GM12892 (cell line): ENCODE data around the gene POP4.

Source experiments
- POLR2A ChIP-seq: IDR thresholded peaks from 2 replicates; pipeline ENCODE4 v1.6.1; 2011; ENCODE audit warnings: low read depth, low read length, control low read depth
- POLR2AphosphoS5 ChIP-seq: IDR thresholded peaks from 2 replicates; pipeline ENCODE4 v1.6.1; 2011; ENCODE audit warnings: low read depth, low read length, control low read depth
- TAF1 ChIP-seq: IDR thresholded peaks from 2 replicates; pipeline ENCODE4 v1.6.1; 2011; ENCODE audit warnings: low read depth, mild to moderate bottlenecking, control low read depth, low read length, borderline replicate concordance

DNA sequence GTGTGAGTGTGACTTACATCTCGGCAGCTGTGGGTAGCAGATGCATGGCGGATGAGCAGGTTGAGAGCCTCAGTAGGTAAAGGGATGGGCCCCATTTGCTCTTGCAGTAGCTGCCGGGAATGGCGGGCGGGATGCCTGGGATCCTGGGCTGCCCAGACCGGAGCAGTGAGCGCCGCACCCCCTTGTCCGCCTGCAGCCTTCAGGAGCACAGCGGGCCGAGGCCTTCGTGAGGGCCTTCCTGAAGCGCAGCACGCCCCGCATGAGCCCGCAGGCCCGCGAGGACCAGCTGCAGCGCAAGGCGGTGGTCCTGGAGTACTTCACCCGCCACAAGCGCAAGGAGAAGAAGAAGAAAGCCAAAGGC, 4.1 kb downstream of the POP4 start:
- TF ChIP-seq POLR2A (no peak), POLR2AphosphoS5 (no peak), TAF1 (no peak)
